ENCODE measurements around the gene YKT6. TPM values are rescaled to one million over a fixed set of nuclear protein-coding genes. Genes with fewer than 3 reads are reported as not detected.
A peak's percentile ranks its signal among the peaks of the same experiment; 100 is the strongest.

YKT6 gene
- total and polyA plus RNA-seq, 8 donors, result 57.0 to 88.2 (median 65.4) TPM

DNA sequence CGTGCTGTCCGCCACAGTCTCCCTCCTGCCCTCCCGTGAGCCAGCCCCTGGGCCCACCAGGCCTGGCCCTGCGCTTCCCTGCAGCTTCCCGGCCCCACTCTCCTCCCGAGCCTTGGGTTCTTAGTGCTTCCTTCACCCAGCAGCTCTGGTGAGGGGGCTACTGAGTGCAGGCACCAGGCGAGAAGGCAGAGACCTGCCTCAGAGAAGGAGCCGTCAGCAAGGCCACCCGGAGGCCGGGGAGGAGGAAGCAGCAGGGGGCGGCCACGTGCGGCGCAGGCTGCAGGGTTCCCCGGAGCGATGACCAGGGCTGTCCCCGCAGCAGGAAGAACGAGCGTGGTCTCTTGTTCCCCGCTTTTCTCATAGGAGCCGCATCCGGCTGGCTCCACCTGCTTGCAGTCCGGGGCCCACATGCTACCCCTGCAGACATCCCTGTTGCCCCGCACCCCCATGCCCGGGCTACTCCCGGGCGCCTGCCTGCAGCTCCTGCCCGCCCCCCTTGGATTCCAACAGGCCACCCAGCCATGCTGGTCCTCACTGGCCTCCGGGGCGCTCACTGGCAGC, 20.5 kb downstream of the YKT6 start:
- H3K27ac ChIP-seq, result no peak overlapping the region
- H3K27me3 ChIP-seq, result peaks cover 8 to 31% of the 10 kb centered on the region in 2 donors
- DNase-seq (peak in 1 of 4 donors; percentile 78), ATAC-seq (peak; percentile 10)
- H3K4me3 ChIP-seq, result no peak overlapping the region
- TF ChIP-seq CTCF (IDR thresholded peaks at IDR 0.05), result no peak
- H3K4me1 ChIP-seq, result no peaks in the 10 kb centered on the region
- H3K36me3 ChIP-seq, result no peaks in the 10 kb centered on the region
- no peaks in the 10 kb centered on the region for H3K9me3 ChIP-seq
- intact Hi-C loops (cut with DNase I), result no loop called here

GRCh38 chr7:44222074-44222473, 21.3 kb downstream of the YKT6 start:
- Histone ChIP-seq H3K27ac (no peak overlapping the region), H3K4me1 (no peaks in the 10 kb centered on the region), H3K36me3 (no peaks in the 10 kb centered on the region), H3K27me3 (peaks cover 8 to 33% of the 10 kb centered on the region in 2 donors), H3K4me3 (no peak overlapping the region), H3K9me3 (no peaks in the 10 kb centered on the region)
- DNase-seq (no peak), ATAC-seq (no peak)
- intact Hi-C loops (cut with DNase I), result no loop called here
- TF ChIP-seq CTCF (IDR thresholded peaks at IDR 0.05), result no peak

DNA sequence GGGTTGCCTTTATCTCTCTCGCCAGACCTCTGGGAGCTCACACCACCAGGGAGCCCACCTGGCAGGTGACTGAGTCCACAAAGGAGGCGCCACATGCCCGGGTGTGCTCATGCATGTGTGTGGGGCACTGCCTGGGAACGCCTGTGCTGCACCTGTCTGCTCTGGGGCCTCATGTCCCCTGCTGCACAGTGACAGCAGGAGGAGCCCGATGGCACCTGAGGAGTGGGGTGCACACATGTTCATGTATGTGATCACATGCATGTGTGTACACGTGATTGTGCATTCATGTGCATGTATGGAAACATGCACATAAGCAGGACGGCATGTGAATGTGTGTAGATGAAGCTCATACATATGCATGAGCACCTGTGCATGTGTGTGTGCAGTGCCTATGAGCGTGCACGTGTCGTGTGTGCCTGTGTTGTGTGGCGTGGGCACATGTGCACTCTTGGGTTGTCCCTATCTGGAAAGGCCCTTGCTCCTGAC, 22.0 kb downstream of the YKT6 start:
- Histone ChIP-seq H3K27me3 (peaks cover 8 to 33% of the 10 kb centered on the region in 2 donors), H3K4me3 (no peak overlapping the region), H3K36me3 (no peaks in the 10 kb centered on the region), H3K27ac (no peak overlapping the region), H3K9me3 (no peaks in the 10 kb centered on the region), H3K4me1 (no peaks in the 10 kb centered on the region)
- intact Hi-C loops (cut with DNase I), result no loop called here
- TF ChIP-seq CTCF (IDR thresholded peaks at IDR 0.05), result no peak
- ATAC-seq (no peak), DNase-seq (peak in 1 of 4 donors; percentile 70)

GRCh38 chr7:44223362-44224079, 22.7 kb downstream of the YKT6 start:
- TF ChIP-seq CTCF (IDR thresholded peaks at IDR 0.05), result no peak
- intact Hi-C loops (cut with DNase I), result no loop called here
- H3K27me3 ChIP-seq, result peaks cover 8 to 33% of the 10 kb centered on the region in 2 donors

More at GRCh38 chr7:44223362-44224079, 22.7 kb downstream of the YKT6 start:
- H3K27ac ChIP-seq, result no peak overlapping the region
- H3K4me1 ChIP-seq, result no peaks in the 10 kb centered on the region
- no peaks in the 10 kb centered on the region for H3K36me3 ChIP-seq
- DNase-seq (peak in 1 of 4 donors; percentile 37), ATAC-seq (no peak)
- no peak overlapping the region for H3K4me3 ChIP-seq
- H3K9me3 ChIP-seq, result no peaks in the 10 kb centered on the region

Data from left lung (tissue), 10 donors.